ENCODE results near the gene RTN3.
"Not testable (repeated sequence)": the region's sequence is repeated elsewhere in the genome, so short reads cannot be mapped to it uniquely, and the experiment has no call there.

RTN3 gene

GRCh38 chr11:63682066-63683021, 1.0 kb downstream of the RTN3 start:
- peak; percentile 44 for DNase-seq (ENCODE audit: low read depth, low spot score)

- no peak for DNase-seq (ENCODE audit: low read depth, low spot score)
Measured at GRCh38 chr11:63683133-63683991, 2.1 kb downstream of the RTN3 start.

- DNase-seq (ENCODE audit: low read depth, low spot score), result not testable (repeated sequence)
Measured at GRCh38 chr11:63685158-63685721, 3.9 kb downstream of the RTN3 start.

GRCh38 chr11:63686926-63687325, 5.6 kb downstream of the RTN3 start:
- no peak for DNase-seq (ENCODE audit: low read depth, low spot score)

- DNase-seq (ENCODE audit: low read depth, low spot score), result no peak
Measured at GRCh38 chr11:63687845-63688244, 6.5 kb downstream of the RTN3 start.

- DNase-seq (ENCODE audit: low read depth, low spot score), result no peak
Measured at GRCh38 chr11:63694596-63694995, 13.3 kb downstream of the RTN3 start.

GRCh38 chr11:63698976-63699733, 17.9 kb downstream of the RTN3 start:
- no peak for DNase-seq (ENCODE audit: low read depth, low spot score)

GRCh38 chr11:63699896-63700295, 18.6 kb downstream of the RTN3 start:
- no peak for DNase-seq (ENCODE audit: low read depth, low spot score)

GRCh38 chr11:63705526-63705925, 24.2 kb downstream of the RTN3 start:
- no peak for DNase-seq (ENCODE audit: low read depth, low spot score)

- no peak for DNase-seq (ENCODE audit: low read depth, low spot score)
Measured at GRCh38 chr11:63708764-63709163, 27.5 kb downstream of the RTN3 start.

GRCh38 chr11:63709336-63709884, 28.1 kb downstream of the RTN3 start:
- no peak for DNase-seq (ENCODE audit: low read depth, low spot score)

- DNase-seq (ENCODE audit: low read depth, low spot score), result peak; percentile 60
Measured at GRCh38 chr11:63710476-63711217, 29.3 kb downstream of the RTN3 start.

GRCh38 chr11:63711838-63712237, 30.5 kb downstream of the RTN3 start:
- DNase-seq (ENCODE audit: low read depth, low spot score), result no peak

GRCh38 chr11:63713766-63714165, 32.5 kb downstream of the RTN3 start:
- no peak for DNase-seq (ENCODE audit: low read depth, low spot score)

- no peak for DNase-seq (ENCODE audit: low read depth, low spot score)
Measured at GRCh38 chr11:63716046-63716445, 34.7 kb downstream of the RTN3 start.

- DNase-seq (ENCODE audit: low read depth, low spot score), result no peak
Measured at GRCh38 chr11:63719001-63719400, 37.7 kb downstream of the RTN3 start.

GRCh38 chr11:63719987-63720386, 38.7 kb downstream of the RTN3 start:
- DNase-seq (ENCODE audit: low read depth, low spot score), result no peak

GRCh38 chr11:63720611-63721010, 39.3 kb downstream of the RTN3 start:
- DNase-seq (ENCODE audit: low read depth, low spot score), result no peak

- no peak for DNase-seq (ENCODE audit: low read depth, low spot score)
Measured at GRCh38 chr11:63729326-63729725, 48.0 kb downstream of the RTN3 start.

GRCh38 chr11:63736864-63737263, 55.6 kb downstream of the RTN3 start:
- no peak for DNase-seq (ENCODE audit: low read depth, low spot score)
